ENCODE measurements around the gene PKP2. TPM values are rescaled to one million over a fixed set of nuclear protein-coding genes. Genes with fewer than 3 reads are reported as not detected.

Gene PKP2
- total and polyA plus RNA-seq, 4 donors: 8.6 to 35.7 (median 12.8) TPM

GRCh38 chr12:32824596-32824995 lies 72.0 kb downstream of the PKP2 start:
- no peak overlapping the region for H3K9ac ChIP-seq (ENCODE audit: low read depth in 1 of 2, low read length in 2 of 2)
- peaks cover 5 to 22% (median 18%) of the 10 kb centered on the region in 4 donors for H3K36me3 ChIP-seq (ENCODE audit: control insufficient read depth in 4 of 4, insufficient read depth in 3 of 4, low read depth in 1 of 4, low read length in 3 of 4)
- H3K4me1 ChIP-seq (ENCODE audit: control insufficient read depth in 4 of 4, insufficient read depth in 4 of 4, low read length in 3 of 4): peaks cover 0 to 2% (median 1%) of the 10 kb centered on the region in 4 donors
- no peak for TF ChIP-seq GABPA (IDR thresholded peaks at IDR 0.05 in 1 of 2, conservative IDR thresholded peaks at IDR 0.05 in 1 of 2)
- TF ChIP-seq YY1 (IDR thresholded peaks at IDR 0.05): no peak
- no peak for TF ChIP-seq NR2F2 (IDR thresholded peaks at IDR 0.05)
- TF ChIP-seq, protein P1, sequence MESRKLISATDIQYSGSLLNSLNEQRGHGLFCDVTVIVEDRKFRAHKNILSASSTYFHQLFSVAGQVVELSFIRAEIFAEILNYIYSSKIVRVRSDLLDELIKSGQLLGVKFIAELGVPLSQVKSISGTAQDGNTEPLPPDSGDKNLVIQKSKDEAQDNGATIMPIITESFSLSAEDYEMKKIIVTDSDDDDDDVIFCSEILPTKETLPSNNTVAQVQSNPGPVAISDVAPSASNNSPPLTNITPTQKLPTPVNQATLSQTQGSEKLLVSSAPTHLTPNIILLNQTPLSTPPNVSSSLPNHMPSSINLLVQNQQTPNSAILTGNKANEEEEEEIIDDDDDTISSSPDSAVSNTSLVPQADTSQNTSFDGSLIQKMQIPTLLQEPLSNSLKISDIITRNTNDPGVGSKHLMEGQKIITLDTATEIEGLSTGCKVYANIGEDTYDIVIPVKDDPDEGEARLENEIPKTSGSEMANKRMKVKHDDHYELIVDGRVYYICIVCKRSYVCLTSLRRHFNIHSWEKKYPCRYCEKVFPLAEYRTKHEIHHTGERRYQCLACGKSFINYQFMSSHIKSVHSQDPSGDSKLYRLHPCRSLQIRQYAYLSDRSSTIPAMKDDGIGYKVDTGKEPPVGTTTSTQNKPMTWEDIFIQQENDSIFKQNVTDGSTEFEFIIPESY (IDR thresholded peaks at IDR 0.05): no peak
- no peak for TF ChIP-seq HNF4A (conservative IDR thresholded peaks at IDR 0.05)
- TF ChIP-seq TAF1 (conservative IDR thresholded peaks at IDR 0.05): no peak
- no peak for TF ChIP-seq RAD21 (IDR thresholded peaks at IDR 0.05)
- no peak for TF ChIP-seq EGR1 (IDR thresholded peaks at IDR 0.05; ENCODE audit: low read depth in 2 of 2)
- no peak for TF ChIP-seq FOXA1 (IDR thresholded peaks at IDR 0.05)
- no peaks in the 10 kb centered on the region for H3K9me3 ChIP-seq (ENCODE audit: control insufficient read depth in 4 of 4, low read length in 3 of 4)
- no peak for DNase-seq (ENCODE audit: low spot score)
- H3K27me3 ChIP-seq (ENCODE audit: control insufficient read depth in 4 of 4, insufficient read depth in 4 of 4, low read length in 3 of 4): no peaks in the 10 kb centered on the region
- WGBS: 93% methylated on average over 1 of the region's 1 CpG
- no peak overlapping the region for H3K4me3 ChIP-seq (ENCODE audit: low read depth in 1 of 3, low read length in 3 of 3)
- no peak overlapping the region for H3K27ac ChIP-seq (ENCODE audit: low read depth in 1 of 2, low read length in 2 of 2)

- TF ChIP-seq, protein P1 (IDR thresholded peaks at IDR 0.05): no peak
- TF ChIP-seq, protein P2, sequence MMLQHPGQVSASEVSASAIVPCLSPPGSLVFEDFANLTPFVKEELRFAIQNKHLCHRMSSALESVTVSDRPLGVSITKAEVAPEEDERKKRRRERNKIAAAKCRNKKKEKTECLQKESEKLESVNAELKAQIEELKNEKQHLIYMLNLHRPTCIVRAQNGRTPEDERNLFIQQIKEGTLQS (IDR thresholded peaks at IDR 0.05): no peak
- 88% methylated on average over 5 of the region's 5 CpGs for WGBS
- H3K9ac ChIP-seq (ENCODE audit: low read depth in 1 of 2, low read length in 2 of 2): no peak overlapping the region
- H3K4me3 ChIP-seq (ENCODE audit: low read depth in 1 of 3, low read length in 3 of 3): no peak overlapping the region
- H3K27ac ChIP-seq (ENCODE audit: low read depth in 1 of 2, low read length in 2 of 2): no peak overlapping the region
- H3K9me3 ChIP-seq (ENCODE audit: control insufficient read depth in 4 of 4, low read length in 3 of 4): no peaks in the 10 kb centered on the region
- H3K27me3 ChIP-seq (ENCODE audit: control insufficient read depth in 4 of 4, insufficient read depth in 4 of 4, low read length in 3 of 4): no peaks in the 10 kb centered on the region
- no peak for DNase-seq (ENCODE audit: low spot score)
- H3K36me3 ChIP-seq (ENCODE audit: control insufficient read depth in 4 of 4, insufficient read depth in 3 of 4, low read depth in 1 of 4, low read length in 3 of 4): peaks cover 6 to 22% (median 15%) of the 10 kb centered on the region in 4 donors
- peaks cover 0 to 5% (median 2%) of the 10 kb centered on the region in 4 donors for H3K4me1 ChIP-seq (ENCODE audit: control insufficient read depth in 4 of 4, insufficient read depth in 4 of 4, low read length in 3 of 4)
Observed at GRCh38 chr12:32822344-32822743, 74.2 kb downstream of the PKP2 start.

DNA sequence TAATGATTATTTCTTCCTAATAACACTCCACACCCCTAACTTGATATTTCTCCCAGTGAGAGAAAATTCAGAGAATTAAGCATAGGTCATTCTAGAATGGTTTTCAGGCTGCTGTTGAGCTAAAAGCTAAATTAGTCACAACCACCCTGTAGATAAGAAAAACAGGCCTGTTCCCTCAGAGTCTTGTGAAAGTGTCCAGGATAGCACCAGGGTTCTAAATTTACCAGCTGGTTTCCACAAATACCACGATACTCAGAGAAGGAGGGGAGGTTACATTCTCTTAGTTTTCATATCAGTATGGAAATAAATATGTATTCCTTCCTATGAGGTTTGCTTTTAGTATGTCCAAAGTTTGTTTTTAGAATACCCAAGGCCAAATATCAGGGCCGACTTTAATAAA lies 74.9 kb downstream of the PKP2 start:
- Histone ChIP-seq H3K4me3 (ENCODE audit: low read depth in 1 of 3, low read length in 3 of 3) (no peak overlapping the region), H3K27me3 (ENCODE audit: control insufficient read depth in 4 of 4, insufficient read depth in 4 of 4, low read length in 3 of 4) (no peaks in the 10 kb centered on the region), H3K36me3 (ENCODE audit: control insufficient read depth in 4 of 4, insufficient read depth in 3 of 4, low read depth in 1 of 4, low read length in 3 of 4) (peaks cover 5 to 22% (median 16%) of the 10 kb centered on the region in 4 donors), H3K9ac (ENCODE audit: low read depth in 1 of 2, low read length in 2 of 2) (no peak overlapping the region), H3K4me1 (ENCODE audit: control insufficient read depth in 4 of 4, insufficient read depth in 4 of 4, low read length in 3 of 4) (peaks cover 0 to 5% (median 2%) of the 10 kb centered on the region in 4 donors), H3K9me3 (ENCODE audit: control insufficient read depth in 4 of 4, low read length in 3 of 4) (no peaks in the 10 kb centered on the region), H3K27ac (ENCODE audit: low read depth in 1 of 2, low read length in 2 of 2) (no peak overlapping the region)
- WGBS: 82% methylated on average over 2 of the region's 2 CpGs
- TF ChIP-seq EGR1 (IDR thresholded peaks at IDR 0.05; ENCODE audit: low read depth in 2 of 2) (no peak), FOXA1 (IDR thresholded peaks at IDR 0.05) (no peak), TAF1 (conservative IDR thresholded peaks at IDR 0.05) (no peak), YY1 (IDR thresholded peaks at IDR 0.05) (no peak), FOXA2 (IDR thresholded peaks at IDR 0.05) (no peak), HNF4A (conservative IDR thresholded peaks at IDR 0.05) (no peak), GABPA (IDR thresholded peaks at IDR 0.05 in 1 of 2, conservative IDR thresholded peaks at IDR 0.05 in 1 of 2) (no peak), NR2F2 (IDR thresholded peaks at IDR 0.05) (no peak), MAX (IDR thresholded peaks at IDR 0.05) (no peak), SP1 (IDR thresholded peaks at IDR 0.05) (no peak), JUND (IDR thresholded peaks at IDR 0.05) (no peak), RXRA (IDR thresholded peaks at IDR 0.05) (no peak), HNF4G (IDR thresholded peaks at IDR 0.05) (no peak), RAD21 (IDR thresholded peaks at IDR 0.05) (no peak)
- TF ChIP-seq, protein P3, sequence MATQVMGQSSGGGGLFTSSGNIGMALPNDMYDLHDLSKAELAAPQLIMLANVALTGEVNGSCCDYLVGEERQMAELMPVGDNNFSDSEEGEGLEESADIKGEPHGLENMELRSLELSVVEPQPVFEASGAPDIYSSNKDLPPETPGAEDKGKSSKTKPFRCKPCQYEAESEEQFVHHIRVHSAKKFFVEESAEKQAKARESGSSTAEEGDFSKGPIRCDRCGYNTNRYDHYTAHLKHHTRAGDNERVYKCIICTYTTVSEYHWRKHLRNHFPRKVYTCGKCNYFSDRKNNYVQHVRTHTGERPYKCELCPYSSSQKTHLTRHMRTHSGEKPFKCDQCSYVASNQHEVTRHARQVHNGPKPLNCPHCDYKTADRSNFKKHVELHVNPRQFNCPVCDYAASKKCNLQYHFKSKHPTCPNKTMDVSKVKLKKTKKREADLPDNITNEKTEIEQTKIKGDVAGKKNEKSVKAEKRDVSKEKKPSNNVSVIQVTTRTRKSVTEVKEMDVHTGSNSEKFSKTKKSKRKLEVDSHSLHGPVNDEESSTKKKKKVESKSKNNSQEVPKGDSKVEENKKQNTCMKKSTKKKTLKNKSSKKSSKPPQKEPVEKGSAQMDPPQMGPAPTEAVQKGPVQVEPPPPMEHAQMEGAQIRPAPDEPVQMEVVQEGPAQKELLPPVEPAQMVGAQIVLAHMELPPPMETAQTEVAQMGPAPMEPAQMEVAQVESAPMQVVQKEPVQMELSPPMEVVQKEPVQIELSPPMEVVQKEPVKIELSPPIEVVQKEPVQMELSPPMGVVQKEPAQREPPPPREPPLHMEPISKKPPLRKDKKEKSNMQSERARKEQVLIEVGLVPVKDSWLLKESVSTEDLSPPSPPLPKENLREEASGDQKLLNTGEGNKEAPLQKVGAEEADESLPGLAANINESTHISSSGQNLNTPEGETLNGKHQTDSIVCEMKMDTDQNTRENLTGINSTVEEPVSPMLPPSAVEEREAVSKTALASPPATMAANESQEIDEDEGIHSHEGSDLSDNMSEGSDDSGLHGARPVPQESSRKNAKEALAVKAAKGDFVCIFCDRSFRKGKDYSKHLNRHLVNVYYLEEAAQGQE (IDR thresholded peaks at IDR 0.05): no peak
- TF ChIP-seq, protein P1 (IDR thresholded peaks at IDR 0.05): no peak
- TF ChIP-seq, protein P2 (IDR thresholded peaks at IDR 0.05): no peak
- DNase-seq (ENCODE audit: low spot score): no peak

All from liver (tissue), 9 donors.